Kidney (tissue), 14 donors: ENCODE data around the gene UBE2D1. TPM values are rescaled to one million over a fixed set of nuclear protein-coding genes. Genes with fewer than 3 reads are reported as not detected.
"Not testable (repeated sequence)": the region's sequence is repeated elsewhere in the genome, so short reads cannot be mapped to it uniquely, and the experiment has no call there.

Source experiments
- DNase-seq, 5 donors: peaks; one replicate each; pipeline ENCODE4 v3.0.0-alpha.2; 2013 to 2020
- FAIRE-seq: peaks from 2 replicates; lab custom pipeline; 2012; peaks lifted over from hg19 to GRCh38; lab: Jason Lieb, UNC
- H3K27ac ChIP-seq, 2 donors: one replicate each; pipeline ENCODE4 v1.7.0; 2013; ENCODE audit warnings: low read depth in 2 of 2, low read length in 2 of 2, inconsistent platforms in 1 of 2
- H3K27me3 ChIP-seq: one replicate; pipeline ENCODE4 v1.7.1; 2013; ENCODE audit warnings: low read length, inconsistent platforms; ENCODE audit not compliant: control insufficient read depth, insufficient read depth
- H3K36me3 ChIP-seq, 3 donors: one replicate each; pipeline versions ENCODE4 v1.7.0 to v1.7.1; 2013; ENCODE audit warnings: low read length in 3 of 3, control low read depth in 1 of 3, inconsistent platforms in 1 of 3; ENCODE audit not compliant: insufficient read depth in 3 of 3, control insufficient read depth in 2 of 3
- H3K4me1 ChIP-seq, 3 donors: one replicate each; pipeline versions ENCODE4 v1.7.0 to v1.7.1; 2013; ENCODE audit warnings: low read length in 3 of 3, inconsistent platforms in 1 of 3, low read depth in 1 of 3; ENCODE audit not compliant: control insufficient read depth in 2 of 3, insufficient read depth in 2 of 3
- H3K4me3 ChIP-seq, 3 donors: one replicate each; pipeline versions ENCODE4 v1.7.0 to v1.8.1; 2013; ENCODE audit warnings: low read length in 3 of 3, control low read depth in 1 of 3, inconsistent platforms in 1 of 3
- H3K9ac ChIP-seq, 3 donors: one replicate each; pipeline versions ENCODE4 v1.7.0 to v1.7.1; 2013; ENCODE audit warnings: low read length in 3 of 3, control low read depth in 1 of 3, inconsistent platforms in 1 of 3
- H3K9me3 ChIP-seq, 3 donors: one replicate each; pipeline versions ENCODE4 v1.7.0 to v1.7.1; 2013; ENCODE audit warnings: low read length in 3 of 3, control low read depth in 1 of 3, inconsistent platforms in 1 of 3; ENCODE audit not compliant: control insufficient read depth in 2 of 3, insufficient read depth in 1 of 3
- intact Hi-C: fragments of 100-400 bp; cut with DNase I; formaldehyde crosslinking; loops from one replicate; pipeline ENCODE4 v1.11.1; 2022
- polyA plus RNA-seq: library from polyadenylated mRNA; stranded (reverse); fragments of 350-450 nt; fragmentation: Illumina TruSeq; extraction: RNeasy Lipid Tissue Mini Kit (QIAGEN cat#74804); gene quantifications from one replicate; pipeline ENCODE4 v1.2.3, GENCODE V29; 2014; ENCODE audit warnings: low read depth, low replicate concordance; ENCODE audit not compliant: insufficient read depth
- total RNA-seq: library from RNA; stranded (reverse); fragmentation: NEBNext Ultra II Directional; extraction: Animal tissue kit (Norgen Biotek cat#: 25700); gene quantifications from one replicate; pipeline ENCODE4 v1.2.1, GENCODE V29; 2021
- TF ChIP-seq, protein P1 (sequence below): IDR thresholded peaks from 3 replicates; pipeline ENCODE4 v1.5.1; 2012; ENCODE audit warnings: mild to moderate bottlenecking, moderate library complexity, borderline replicate concordance; ENCODE audit not compliant: insufficient read depth; ENCODE audit errors: extremely low read depth
- donor health status: control.
- donor health status: control.
- donor health status: control.
- donor health status: control.
- donor health status: control.
- donor health status: DM: yes; HTN: yes; CAD: no.
- donor health status: Normal renal cell carcinoma (clear cell type).

UBE2D1 gene
- total and polyA plus RNA-seq, 2 donors from 2014 or later, result 12.0 to 15.4 TPM

DNA sequence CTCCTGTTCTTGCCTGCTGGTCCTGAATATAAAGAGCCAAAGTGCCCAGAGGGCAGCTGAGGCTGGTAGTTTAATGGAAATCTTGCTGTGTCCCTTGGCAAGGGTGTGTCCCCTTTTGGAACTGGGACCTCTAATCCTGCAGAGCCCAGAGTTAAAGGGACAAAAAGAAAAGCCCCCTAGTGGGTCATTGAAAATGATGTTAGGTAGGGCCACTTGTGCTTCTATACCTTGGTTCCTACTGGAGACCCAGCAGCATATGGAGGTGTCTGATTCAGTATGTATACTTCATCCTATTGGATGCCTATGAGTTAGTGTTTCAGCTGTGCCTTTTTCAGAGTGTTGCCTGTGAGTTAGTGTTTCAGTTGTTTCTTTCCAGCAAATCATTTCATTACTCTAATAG, 81.0 kb downstream of the UBE2D1 start:
- no peak overlapping the region for H3K27ac ChIP-seq
- no peak overlapping the region for H3K9ac ChIP-seq
- no peak for FAIRE-seq
- intact Hi-C loops, result no loop called here
- no peaks in the 10 kb centered on the region for H3K27me3 ChIP-seq
- TF ChIP-seq, protein P1, sequence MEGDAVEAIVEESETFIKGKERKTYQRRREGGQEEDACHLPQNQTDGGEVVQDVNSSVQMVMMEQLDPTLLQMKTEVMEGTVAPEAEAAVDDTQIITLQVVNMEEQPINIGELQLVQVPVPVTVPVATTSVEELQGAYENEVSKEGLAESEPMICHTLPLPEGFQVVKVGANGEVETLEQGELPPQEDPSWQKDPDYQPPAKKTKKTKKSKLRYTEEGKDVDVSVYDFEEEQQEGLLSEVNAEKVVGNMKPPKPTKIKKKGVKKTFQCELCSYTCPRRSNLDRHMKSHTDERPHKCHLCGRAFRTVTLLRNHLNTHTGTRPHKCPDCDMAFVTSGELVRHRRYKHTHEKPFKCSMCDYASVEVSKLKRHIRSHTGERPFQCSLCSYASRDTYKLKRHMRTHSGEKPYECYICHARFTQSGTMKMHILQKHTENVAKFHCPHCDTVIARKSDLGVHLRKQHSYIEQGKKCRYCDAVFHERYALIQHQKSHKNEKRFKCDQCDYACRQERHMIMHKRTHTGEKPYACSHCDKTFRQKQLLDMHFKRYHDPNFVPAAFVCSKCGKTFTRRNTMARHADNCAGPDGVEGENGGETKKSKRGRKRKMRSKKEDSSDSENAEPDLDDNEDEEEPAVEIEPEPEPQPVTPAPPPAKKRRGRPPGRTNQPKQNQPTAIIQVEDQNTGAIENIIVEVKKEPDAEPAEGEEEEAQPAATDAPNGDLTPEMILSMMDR, result no peak
- no peak overlapping the region for H3K4me3 ChIP-seq
- no peaks in the 10 kb centered on the region for H3K36me3 ChIP-seq
- H3K4me1 ChIP-seq, result peaks cover 0 to 5% (median 5%) of the 10 kb centered on the region in 3 donors
- H3K9me3 ChIP-seq, result no peaks in the 10 kb centered on the region
- DNase-seq, result no peak

DNA sequence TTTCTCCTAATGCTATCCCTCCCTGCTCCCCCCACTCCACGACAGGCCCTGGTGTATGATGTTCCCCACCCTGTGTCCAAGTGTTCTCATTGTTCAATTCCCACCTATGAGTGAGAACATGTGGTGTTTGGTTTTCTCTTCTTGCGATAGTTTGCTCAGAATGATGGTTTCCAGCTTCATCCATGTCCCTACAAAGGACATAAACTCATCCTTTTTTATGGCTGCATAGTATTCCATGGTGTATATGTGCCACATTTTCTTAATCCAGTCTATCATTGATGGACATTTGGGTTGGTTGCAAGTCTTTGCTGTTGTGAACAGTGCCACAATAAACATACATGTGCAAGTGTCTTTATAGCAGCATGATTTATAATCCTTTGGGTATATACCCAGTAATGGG, 83.1 kb downstream of the UBE2D1 start:
- H3K4me1 ChIP-seq, H3K9ac ChIP-seq, H3K27me3 ChIP-seq, intact Hi-C loops, H3K27ac ChIP-seq, H3K9me3 ChIP-seq, DNase-seq, H3K4me3 ChIP-seq, H3K36me3 ChIP-seq, FAIRE-seq: not testable (repeated sequence)

Other genes with a start within 250 kb of the UBE2D1 start
- 5.0 TPM for gene IPMK, start 67.1 kb upstream of the UBE2D1 start, total RNA-seq
- 1.7 TPM for gene IPMK, start 67.1 kb upstream of the UBE2D1 start, polyA plus RNA-seq
- gene CISD1, start 65.8 kb upstream of the UBE2D1 start, total RNA-seq, result 38.0 TPM
- gene CISD1, start 65.8 kb upstream of the UBE2D1 start, polyA plus RNA-seq, result 216 TPM
- 35.0 TPM for gene TFAM, start 50.4 kb downstream of the UBE2D1 start, total RNA-seq
- 18.5 TPM for gene TFAM, start 50.4 kb downstream of the UBE2D1 start, polyA plus RNA-seq
- gene BICC1, start 177.9 kb downstream of the UBE2D1 start, total RNA-seq, result 136 TPM
- 21.0 TPM for gene BICC1, start 177.9 kb downstream of the UBE2D1 start, polyA plus RNA-seq